GM12891 (cell line): ENCODE data around the gene MFGE8.

Source experiments
- DNase-seq: peaks from one replicate; pipeline ENCODE4 v3.0.0; 2011; ENCODE audit warnings: low spot score; ENCODE audit not compliant: insufficient read length
- FAIRE-seq: peaks from 2 replicates; lab custom pipeline; 2011; peaks lifted over from hg19 to GRCh38; lab: Jason Lieb, UNC
- PAX5 ChIP-seq: IDR thresholded peaks from 2 replicates; pipeline ENCODE4 v1.6.1; 2011; ENCODE audit warnings: low read length, moderate library complexity, mild to moderate bottlenecking; ENCODE audit not compliant: insufficient read depth, severe bottlenecking
- POLR2A ChIP-seq: IDR thresholded peaks from 2 replicates; pipeline ENCODE4 v1.6.1; 2011; ENCODE audit warnings: low read depth, low read length, control low read depth
- POLR2AphosphoS5 ChIP-seq: IDR thresholded peaks from 2 replicates; pipeline ENCODE4 v1.6.1; 2011; ENCODE audit warnings: low read depth, low read length, control low read depth
- POU2F2 ChIP-seq: IDR thresholded peaks from 2 replicates; pipeline ENCODE4 v1.6.1; 2011; ENCODE audit warnings: low read depth, mild to moderate bottlenecking, control low read depth, low read length, moderate library complexity
- SPI1 ChIP-seq: IDR thresholded peaks from 2 replicates; pipeline ENCODE4 v1.6.1; 2011; ENCODE audit warnings: low read depth, low read length, control low read depth
- TAF1 ChIP-seq: IDR thresholded peaks from 2 replicates; pipeline ENCODE4 v1.6.1; 2011; ENCODE audit warnings: low read depth, low read length, control low read depth

The MFGE8 gene

DNA sequence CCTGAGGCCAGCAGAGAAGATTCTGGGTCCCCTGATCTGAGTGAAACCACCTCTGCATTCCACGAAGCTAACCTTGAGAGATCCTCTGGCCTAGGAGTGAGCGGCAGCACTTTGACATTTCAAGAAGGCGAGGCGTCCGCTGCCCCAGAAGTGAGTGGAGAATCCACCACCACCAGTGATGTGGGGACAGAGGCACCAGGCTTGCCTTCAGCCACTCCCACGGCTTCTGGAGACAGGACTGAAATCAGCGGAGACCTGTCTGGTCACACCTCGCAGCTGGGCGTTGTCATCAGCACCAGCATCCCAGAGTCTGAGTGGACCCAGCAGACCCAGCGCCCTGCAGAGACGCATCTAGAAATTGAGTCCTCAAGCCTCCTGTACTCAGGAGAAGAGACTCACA, 54.2 kb downstream of the MFGE8 start:
- no peak for DNase-seq
- no peak for TF ChIP-seq PAX5
- TF ChIP-seq POLR2AphosphoS5: no peak
- no peak for TF ChIP-seq SPI1
- no peak for TF ChIP-seq POLR2A
- no peak for TF ChIP-seq TAF1
- no peak for TF ChIP-seq POU2F2
- FAIRE-seq: no peak

DNA sequence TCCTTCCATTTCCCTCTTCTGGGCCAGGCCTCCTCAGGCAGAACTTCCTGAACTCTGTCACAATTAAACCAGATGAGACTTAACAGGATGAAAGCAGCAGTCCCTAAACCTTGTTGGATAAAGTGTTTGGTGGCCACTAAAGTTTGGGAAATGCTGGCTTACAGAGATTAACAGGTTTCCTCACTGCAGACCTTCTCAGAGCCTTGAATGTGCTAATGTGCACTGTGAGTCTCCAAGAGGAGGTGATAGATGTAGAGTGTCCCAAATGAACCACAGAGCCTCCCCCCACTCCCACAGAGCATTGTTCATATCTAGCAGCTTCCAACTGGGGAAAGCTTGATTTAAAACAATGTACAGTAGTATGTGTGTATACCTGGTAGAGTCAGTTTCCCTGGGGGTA, 60.7 kb downstream of the MFGE8 start:
- no peak for DNase-seq
- FAIRE-seq: no peak
- TF ChIP-seq POLR2A (no peak), POLR2AphosphoS5 (no peak)

- DNase-seq: no peak
- no peak for TF ChIP-seq TAF1
- TF ChIP-seq PAX5: no peak
- no peak for TF ChIP-seq SPI1
- no peak for TF ChIP-seq POLR2A
- TF ChIP-seq POLR2AphosphoS5: no peak
- TF ChIP-seq POU2F2: no peak
- no peak for FAIRE-seq
Observed at GRCh38 chr15:88849376-88850072, 63.7 kb downstream of the MFGE8 start.
